Measurements from ENCODE around the gene PGRMC2.

DNA sequence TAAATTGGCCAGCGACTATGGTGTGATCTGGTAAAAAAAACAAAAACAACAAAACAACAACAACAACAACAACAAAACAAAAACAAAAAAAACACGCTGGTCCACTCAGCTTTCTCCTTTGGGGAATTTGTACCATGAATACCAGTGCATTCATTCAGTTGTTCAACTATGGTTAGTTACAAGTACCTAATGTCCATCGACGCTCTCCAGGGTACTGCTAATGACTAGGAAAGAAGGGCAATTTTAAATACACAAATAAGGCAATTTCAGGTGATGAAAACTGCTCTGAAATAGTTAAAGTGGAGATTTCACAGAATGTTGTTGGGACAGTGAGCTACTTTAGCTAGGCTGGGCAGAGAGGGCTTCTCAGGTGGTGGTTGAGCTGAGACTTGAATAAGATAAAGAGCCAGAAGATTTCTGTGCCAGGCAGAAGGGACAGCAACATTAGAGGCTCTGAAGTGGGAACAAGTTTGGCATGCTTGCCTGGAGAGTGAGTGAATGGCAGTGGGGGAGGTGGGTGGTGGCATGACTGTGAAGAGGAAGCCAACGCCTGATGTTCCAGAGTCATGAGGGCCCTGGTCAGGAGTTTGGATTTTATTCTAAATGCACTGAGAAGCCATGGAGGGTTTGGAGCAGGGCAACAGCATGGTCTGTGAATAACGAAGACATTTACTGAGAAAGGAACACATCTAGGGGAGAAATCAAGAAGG lies 45.9 kb upstream of the PGRMC2 start:
- TF ChIP-seq CTCF (IDR thresholded peaks at IDR 0.05): no peak
- no peak for TF ChIP-seq POLR2A (IDR thresholded peaks at IDR 0.05)

Data from body of pancreas (tissue), 4 donors.